NCI-H460 (cell line): ENCODE results near the gene ME1. TPM values are rescaled to one million over a fixed set of nuclear protein-coding genes. Genes with fewer than 3 reads are reported as not detected.
A peak's percentile ranks its signal among the peaks of the same experiment; 100 is the strongest.
"Not testable (repeated sequence)": the region's sequence is repeated elsewhere in the genome, so short reads cannot be mapped to it uniquely, and the experiment has no call there.

ENCODE experiments used
- DNase-seq: peaks from one replicate; pipeline ENCODE4 v3.0.0-alpha.2; 2016; ENCODE audit warnings: low read depth; ENCODE audit errors: extremely low read depth
- total RNA-seq: library from RNA; depleted of rRNA; stranded (reverse); fragments of >200 nt; shearing (Covaris generic); gene quantifications from 2 replicates; pipeline ENCODE4 v1.2.3, GENCODE V29; 2014

ME1 gene
- total RNA-seq, 1 experiment from 2014 or later, result 73.9 TPM

DNA sequence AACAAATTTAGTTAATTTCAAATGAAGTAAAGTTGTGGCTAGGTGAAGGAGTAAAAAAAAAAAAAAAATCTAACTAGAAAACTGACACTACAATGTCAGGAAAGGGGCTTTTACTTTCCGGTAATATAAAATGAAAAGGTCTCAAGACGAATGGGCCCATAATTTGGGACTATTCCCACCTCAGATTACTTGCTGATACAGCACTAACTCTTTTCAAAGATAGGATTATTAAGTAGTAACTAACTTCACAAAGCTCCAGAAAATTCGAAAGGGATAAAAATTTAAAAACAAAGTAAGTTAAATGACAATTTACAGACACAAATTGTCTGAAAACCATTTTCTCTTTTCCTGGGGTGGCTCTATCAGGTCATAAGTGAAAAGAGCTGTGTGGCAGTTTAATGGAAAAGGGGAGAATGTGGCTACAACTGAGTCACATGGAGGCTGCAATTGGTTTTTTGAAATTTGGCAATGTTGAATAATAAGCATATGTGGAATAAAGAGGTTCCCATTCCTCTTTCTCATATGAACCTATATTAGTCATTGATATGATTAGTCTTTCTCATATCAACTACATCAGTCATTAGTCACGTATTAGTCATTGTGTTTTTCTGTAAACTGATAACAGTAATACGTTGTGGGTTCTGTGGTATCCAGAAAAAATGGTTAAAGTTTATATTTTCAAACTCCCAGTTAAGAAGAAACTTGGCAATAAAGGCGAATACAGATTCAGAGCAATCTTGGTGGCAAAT, 159.7 kb downstream of the ME1 start:
- peak; percentile 6 for DNase-seq

DNA sequence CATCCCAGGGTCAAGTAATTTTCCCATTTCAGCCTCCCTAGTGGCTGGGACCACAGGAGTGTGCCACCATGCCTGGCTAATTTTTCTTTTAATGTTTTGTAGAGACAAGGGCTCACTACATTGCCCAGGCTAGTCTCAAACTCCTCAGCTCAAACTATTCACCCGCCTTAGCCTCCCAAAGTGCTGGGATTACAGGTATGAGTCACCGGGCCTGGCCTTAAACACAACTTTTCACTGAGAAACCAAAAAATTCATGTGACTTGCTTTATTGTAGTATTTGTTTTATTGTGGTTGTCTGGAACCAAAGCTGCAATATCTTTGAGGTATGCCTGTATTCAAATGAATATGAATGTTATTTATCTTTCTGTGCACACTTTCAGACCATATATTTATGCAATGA, 165.5 kb downstream of the ME1 start:
- no peak for DNase-seq

DNA sequence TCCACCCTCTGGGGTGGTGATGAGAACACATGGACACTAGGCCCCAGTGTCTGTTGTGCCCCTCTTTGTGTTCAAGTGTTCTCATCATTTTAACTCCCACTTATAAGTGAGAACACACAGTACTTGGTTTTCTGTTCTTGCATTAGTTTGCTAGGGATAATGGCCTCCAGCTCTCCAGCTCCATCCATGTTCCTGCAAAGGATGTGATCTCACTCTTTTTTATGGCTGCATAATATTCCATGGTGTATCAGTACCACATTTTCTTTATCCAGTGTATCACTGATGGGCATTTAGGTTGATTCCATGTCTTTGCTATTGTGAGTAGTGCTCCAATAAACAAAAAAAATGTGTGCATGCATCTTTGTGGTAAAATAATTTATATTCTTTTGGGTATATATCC, 170.3 kb downstream of the ME1 start:
- no peak for DNase-seq

DNA sequence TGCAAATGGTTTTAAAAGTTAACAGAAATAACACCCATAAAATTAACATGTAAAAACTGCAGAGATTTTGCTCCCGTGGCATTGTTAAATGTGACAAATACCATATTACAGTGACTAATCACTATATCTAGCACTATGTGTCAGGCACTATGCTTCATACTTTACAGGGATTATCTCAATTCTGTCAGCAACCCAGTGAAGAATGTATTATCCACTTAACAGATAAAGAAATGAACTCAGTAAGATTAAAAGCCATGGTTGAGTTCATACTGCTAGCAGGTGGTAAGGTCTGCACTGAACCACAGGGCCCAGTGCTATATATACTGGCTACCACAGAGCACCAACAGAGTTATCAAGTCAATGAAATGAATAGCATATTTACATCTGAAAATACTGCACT, 172.3 kb downstream of the ME1 start:
- DNase-seq, result no peak

DNA sequence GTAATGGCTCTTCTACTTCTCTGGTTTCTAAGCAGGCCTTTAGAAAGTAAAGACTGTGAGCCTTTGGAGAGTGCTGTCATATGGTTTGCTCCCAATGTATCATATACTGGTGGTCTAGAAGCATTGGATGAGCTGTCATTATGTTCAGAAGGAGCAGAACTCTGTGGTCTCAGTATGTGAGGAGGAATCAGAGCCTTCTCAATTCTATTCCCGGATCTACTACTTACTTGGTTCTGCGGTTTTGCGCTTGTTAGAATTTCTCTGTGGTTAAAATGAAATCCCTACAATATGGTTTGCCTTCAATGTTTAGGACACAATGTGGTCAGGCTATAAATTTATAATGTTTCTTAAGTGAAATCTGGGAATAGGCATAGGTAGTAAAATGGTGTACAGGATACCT, 173.1 kb downstream of the ME1 start:
- DNase-seq, result no peak

DNA sequence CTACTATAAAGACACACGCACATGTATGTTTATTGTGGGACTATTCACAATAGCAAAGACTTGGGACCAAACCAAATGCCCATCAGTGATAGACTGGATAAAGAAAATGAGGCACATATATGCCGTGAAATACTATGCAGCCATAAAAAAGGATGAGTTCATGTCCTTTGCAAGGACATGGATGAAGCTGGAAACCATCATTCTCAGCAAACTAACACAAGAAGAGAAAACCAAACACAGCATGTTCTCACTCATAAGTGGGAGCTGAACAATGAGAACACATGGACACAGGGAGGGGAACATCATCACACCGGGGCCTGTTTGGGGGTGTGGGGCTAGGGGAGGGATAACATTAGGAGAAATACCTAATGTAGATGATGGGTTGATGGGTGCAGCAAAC, 174.1 kb downstream of the ME1 start:
- not testable (repeated sequence) for DNase-seq

DNA sequence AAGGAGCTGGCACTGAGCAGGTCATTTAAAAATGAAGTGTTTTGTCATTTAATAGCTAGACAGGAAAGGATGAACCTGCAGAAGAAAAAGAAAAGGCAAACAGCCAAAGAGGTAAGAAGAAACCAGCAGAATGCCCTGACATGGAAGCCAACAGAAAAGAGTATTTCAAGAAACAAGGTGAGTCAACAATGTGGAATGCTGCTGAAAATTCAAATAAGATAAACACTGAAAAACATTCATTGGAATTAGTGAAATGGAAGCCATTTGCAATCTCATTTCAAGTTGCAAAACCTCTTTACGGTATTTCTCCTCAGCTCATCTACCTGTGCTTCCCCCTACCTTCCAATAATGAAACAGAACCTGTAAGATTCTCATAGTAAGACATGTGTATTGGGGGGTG, 178.1 kb downstream of the ME1 start:
- no peak for DNase-seq

DNA sequence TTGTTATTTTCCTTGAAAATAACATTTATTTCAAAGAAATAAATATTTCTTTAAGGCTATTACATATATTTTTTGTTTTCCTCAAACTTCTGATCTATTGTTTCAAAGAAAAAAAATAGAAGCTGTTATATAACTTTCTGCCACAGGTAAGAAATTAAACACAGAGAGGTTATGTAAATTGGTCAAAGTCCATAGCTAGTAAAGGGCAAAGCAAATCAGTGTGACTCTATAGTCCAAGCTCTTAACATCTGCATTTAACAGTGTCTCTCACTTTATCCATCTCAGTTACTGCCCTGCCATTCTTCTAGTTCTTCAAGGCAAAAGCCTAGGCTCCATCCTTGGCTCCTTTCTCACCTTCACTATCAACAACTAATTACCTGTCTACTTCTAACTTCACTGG, 180.6 kb downstream of the ME1 start:
- no peak for DNase-seq

DNA sequence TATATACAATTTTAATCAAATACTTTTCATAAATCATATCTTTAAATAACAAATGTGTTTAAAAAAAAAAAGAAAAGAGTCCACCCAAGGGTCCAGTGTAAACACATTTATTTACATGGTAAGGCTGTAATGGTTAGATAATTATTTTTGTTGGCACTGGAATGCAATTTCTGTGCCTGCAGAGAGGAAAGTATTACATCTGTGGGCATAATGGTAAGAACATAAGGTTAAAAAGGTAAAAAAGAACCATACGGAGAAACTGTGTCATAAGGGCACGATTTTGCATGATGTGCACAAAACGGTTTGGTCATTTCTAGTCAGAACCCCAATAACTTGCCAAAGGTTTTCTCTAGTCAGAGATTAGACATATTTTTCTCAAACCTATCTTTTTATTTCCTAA, 183.4 kb downstream of the ME1 start:
- no peak for DNase-seq

DNA sequence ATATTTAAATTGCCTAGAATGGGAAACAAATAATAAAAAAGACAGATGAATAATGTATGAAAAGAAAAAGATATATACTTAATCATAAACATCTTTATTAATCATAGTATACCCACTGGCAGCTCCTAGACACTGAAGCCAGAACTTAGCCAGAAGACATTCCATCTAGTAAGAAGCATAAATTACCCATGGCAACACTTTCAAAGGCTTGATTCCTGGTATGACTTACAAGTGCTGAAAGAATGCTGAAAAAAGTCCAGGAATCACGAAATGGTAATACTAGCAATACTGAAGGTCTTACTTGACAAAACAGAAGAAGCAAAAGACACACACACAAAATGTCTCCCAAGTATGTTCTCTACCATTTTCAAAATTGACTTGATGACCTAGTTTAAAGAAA, 199.7 kb downstream of the ME1 start:
- DNase-seq, result no peak

DNA sequence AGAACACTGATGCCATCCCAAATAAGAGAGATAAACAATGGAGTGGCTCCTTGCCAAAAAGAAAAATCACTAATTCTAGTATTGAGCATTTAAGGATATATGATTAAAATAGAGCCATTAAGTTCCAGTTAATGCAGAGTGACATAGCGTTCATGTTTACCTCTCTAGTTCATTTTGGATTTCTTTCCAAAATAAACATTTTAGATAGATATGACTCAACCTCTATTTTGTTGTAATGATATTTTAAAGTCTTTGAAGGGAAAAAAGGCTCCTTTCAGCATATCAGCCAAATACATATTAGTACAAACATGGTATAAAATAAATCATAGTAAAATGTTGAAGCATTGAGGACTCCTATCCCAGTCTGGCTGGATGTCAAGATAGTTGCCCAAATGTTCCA, 204.3 kb downstream of the ME1 start:
- DNase-seq, result no peak

DNA sequence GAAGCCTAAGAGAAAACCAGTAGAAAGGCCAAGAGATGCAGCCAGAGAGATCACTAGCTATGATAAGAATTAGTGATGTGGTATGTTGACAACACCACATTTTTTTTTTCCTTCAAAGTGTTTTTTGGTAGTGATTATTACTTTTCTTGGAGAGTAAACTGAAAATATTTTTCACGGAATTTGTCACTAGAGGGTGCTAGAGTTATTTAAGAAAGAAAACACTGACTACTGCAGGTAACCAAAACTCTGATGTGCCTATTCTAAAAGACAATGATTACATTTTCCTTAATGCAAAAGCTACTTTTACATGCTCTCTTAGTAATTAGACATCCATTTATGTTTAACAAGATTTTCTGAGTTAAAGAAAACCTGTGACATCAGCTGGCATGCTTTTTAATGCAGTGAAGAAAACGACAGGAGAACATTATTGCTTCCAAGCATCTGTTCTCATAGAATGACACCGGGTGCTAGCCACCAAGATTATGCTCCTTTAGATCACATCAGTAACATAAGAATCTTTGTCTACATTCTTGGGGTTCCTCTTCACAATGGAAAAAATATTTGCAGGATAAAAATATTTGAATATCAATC, 208.9 kb downstream of the ME1 start:
- DNase-seq, result peak; percentile 21

DNA sequence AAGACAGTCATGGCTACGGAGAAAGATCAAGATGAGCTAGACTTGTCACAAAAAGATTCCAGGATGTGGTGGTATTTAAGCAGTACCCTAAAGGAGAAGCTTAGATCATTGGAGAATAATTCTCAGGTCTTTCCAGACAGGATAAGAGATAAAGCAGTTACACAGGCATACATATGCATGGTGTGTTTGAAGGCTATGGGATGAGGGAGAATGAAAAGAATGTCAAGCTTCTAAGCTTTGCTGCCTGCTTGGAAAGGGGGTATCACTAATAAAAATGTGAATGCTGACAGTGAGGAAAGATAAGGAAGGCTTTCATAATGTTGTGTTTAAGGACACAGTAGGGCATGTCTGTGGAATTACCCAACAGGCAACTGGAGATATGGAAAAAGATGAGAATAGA, 209.6 kb downstream of the ME1 start:
- DNase-seq, result no peak

DNA sequence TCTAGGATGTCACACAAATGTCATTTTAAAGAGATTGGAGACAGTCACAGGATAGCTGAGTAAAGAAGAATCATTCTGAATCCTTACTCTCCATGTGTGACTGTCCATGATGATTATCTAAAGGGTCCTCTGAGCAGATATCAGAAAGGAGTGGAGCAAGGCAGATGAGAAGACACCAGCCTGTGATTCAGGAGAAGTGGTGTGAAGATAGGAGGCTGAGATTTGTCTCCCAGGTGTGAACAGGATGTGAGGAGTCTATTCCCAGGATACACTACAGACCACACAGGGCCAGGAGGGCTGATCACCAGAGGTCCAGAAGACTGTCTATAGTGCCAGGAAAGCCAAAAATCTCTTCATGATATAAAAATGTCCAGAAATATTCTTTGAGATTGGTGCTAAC, 210.7 kb downstream of the ME1 start:
- no peak for DNase-seq

DNA sequence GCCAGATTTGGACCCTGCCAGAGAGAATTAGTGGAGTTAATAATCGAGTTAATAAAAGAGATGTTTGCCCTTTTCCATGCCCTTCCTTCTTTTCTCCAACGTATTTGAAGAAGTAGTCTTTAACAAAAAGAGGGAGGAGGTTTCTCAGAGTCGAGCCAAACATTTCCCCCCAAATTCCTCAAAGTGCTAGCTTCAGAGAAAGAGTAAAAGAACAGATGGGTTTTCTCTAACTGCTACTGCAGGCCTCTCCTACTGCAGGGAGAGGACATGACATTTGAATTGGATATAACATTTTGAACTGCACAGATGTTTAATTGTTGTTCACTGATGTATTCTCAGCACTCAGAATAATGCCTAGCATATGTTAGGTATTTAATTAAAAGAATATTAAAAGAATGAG, 212.2 kb downstream of the ME1 start:
- no peak for DNase-seq

DNA sequence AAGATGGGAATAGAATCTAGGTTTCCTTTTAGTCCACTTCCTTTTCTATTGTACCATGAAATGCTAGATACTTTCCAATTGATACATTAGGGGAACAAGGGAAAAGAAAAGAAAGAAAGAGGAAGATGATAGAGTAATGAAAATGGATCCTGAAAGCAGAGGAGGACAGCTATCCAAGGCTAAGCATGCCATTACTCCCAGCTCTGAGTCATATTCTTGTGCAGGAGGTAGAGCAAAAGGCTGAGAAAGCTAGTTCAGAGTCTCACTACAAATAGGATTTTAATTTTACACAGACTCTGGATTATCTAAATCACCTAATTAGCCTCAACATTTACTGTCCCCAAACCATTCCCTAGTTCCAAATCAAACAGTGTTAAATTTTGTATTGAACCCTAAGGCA, 214.0 kb downstream of the ME1 start:
- DNase-seq, result no peak

DNA sequence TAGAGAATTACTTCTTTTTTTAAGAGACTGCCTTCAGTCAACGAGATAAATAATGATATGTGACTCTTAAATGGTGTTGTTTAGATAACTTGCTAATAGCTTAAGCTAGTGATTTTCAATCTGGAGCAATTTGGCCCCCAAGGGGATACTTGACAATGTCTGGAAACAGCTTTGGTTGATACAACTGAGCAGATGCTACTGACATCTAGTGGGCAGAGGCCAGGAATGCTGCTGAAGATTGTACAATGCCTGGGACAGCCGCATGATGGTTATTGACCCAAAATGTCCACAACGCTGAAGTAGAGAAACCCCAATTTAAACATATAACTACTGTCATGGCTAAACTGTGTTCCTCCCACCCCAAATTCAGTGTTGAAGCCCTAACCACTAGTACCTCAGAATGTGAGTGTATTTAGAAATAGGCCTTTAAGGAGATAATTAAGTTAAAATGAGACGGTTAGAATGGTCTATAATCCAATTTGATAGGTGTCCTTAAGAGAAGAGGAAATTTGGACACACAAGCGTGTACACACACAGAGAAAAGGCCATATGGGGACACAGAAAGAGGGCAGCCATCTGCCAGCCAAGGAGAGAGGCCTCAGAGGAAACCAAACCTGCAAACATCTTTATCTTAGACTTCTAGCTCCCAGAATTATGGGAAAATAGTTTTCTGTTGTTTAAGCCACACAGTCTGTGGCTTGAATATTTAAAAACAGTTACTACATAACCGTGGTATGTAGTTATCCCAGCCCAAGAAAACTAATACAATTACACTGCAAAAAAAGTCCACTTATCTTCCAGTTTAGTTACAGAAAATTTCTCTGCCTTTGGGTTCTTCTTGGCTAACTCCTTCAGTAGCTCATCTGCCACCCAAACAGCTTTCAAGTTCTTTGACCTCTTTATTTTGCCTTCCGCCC, 215.5 kb downstream of the ME1 start:
- peak; percentile 48 for DNase-seq

DNA sequence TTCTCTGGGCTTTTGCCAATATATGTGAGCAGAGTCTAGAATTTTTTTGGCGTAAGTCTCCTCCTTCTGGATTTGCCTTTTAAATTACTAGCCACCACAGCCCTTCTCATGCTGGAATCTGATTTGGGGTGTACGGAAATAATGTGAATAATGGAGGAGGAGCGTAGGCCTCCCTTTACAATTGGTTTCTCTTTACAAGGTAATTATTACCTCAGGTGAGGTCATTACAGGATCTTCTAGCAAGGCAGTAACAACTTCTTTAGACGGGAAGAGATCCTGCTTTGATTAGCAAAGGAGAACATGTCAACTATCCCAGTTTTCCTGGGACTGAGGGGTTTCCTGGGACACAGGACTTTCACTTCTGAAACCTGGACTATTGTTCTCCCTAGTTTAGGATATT, 228.8 kb downstream of the ME1 start:
- DNase-seq, result no peak

DNA sequence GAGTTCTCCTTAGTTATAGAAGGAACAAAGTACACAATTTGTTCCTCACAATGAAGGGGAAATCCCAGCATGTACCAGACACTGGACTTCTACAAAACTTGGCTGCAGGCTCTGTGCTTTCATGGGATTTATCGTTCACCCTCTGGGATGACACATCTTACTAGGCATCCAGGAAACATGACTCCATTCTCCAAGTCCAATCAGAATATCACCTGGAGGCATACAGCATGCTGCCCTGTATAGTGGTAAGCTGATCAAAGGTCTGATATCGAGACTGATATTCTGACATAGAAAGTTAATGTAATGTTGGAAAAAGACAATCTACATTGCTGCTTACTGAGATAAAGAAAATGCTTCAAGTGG, 231.0 kb downstream of the ME1 start:
- no peak for DNase-seq

DNA sequence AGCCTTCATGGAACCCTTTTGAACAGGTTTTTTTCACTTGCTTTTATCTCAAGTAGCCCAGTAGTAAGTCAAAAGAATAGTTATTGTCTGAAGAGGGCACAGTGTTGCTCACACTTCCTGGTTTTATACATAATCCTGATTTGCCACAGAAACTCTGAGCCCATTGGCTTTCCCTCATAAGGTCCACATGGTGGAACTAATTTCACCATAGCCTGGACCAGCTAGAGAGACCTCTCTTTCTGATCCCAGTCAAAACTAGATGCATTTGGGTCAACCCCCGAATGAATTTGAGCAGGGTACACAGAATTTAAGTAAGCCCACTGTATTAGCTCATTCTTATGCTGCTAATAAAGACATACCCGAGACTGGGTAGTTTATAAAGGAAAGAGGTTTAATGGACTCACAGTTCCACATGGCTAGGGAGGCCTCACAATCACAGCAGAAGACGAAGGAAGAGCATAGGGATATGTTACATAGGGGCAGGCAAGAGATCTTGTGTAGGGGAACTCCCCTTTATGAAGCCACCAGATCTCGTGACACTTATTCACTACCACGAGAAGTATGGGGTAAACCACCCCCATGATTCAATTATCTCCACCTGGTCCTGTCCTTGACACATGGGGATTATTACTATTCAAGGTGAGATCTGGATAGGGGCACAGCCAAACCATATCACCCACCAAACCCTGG, 231.5 kb downstream of the ME1 start:
- DNase-seq, result no peak

DNA sequence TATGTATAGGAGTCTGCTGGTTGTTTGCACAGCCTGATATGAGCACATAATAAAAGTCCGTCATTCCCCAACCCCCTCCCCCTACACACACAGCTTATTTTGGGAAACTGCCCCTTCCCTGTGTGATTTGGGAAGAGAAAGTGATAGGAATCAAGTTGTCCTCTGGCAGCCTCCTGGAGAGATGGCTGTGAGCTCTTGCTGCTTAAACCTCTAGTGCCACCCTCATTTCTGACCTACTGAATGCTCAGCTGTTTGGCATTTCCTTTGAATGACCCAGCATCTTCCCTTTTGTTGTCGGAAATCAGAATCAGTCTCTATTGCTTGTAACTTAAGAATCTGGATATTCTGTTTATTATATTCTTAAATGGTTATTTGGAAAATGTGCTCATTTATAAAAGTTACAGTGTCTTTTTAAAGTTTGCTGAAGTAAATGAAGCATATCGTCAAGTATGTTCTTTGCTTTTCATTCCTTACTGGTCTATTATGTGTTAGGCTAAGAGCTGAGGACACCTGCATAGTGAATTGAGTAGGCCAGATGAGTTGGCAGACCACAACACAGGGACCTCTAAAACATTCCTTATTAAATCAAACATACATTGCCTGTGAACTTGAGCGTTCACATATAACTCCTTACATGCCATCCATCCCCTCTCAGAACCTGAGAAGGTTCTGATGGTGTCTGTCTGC, 232.2 kb downstream of the ME1 start:
- DNase-seq, result no peak
